Measurements from ENCODE around the gene OR2AE1. TPM values are rescaled to one million over a fixed set of nuclear protein-coding genes. Genes with fewer than 3 reads are reported as not detected.

OR2AE1 gene
- polyA plus RNA-seq, 3 donors, result not detected

DNA sequence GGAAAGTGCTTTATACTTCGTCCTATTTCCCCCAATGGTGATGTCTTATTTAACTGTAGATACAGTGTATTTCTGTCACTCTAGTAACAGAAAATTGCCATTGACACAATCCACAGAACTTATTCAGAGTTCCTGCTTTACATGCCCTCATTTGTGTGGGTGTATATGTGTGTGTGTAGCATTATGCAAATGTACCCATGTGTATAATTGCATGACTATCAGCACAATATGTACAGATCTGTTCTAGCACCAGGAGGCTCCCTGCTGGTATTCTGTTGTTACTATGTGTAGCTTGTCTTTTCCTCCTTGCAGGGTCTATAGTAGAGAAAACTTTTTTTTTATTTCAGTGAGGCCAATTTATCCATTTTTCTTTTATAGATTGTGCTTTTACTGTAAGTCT is 32.5 kb downstream of the OR2AE1 start:
- no peak overlapping the region for H3K4me3 ChIP-seq (replicated peaks in 1 of 3; ENCODE audit: low read depth in 2 of 3, low read length in 3 of 3)
- no peak for DNase-seq
- no peaks in the 10 kb centered on the region for H3K4me1 Mint-ChIP-seq
- intact Hi-C loops (cut with micrococcal nuclease), result no loop called here
- H3K27ac Mint-ChIP-seq, result no peak overlapping the region
- no peak overlapping the region for H3K4me2 ChIP-seq (replicated peaks; ENCODE audit: extremely low read depth, low read length, poor library complexity, severe bottlenecking)
- H4K20me1 ChIP-seq (ENCODE audit: insufficient read depth, low read length), result no peaks in the 10 kb centered on the region
- H3K79me2 ChIP-seq (ENCODE audit: insufficient read depth, low read length), result no peaks in the 10 kb centered on the region
- WGBS (ENCODE audit: insufficient coverage), result no CpG with 5 or more reads among the region's 1 CpG
- no peaks in the 10 kb centered on the region for H3K9me3 ChIP-seq (replicated peaks in 1 of 2; ENCODE audit: control insufficient read depth in 1 of 2, insufficient read depth in 1 of 2, low read length in 2 of 2)
- H3K4me3 Mint-ChIP-seq, result no peak overlapping the region
- peaks cover 0 to 7% (median 5%) of the 10 kb centered on the region in 3 donors for H3K27me3 Mint-ChIP-seq (ENCODE audit: low read depth in 3 of 3)
- no peaks in the 10 kb centered on the region for H3K27me3 ChIP-seq (ENCODE audit: control insufficient read depth in 2 of 2, insufficient read depth in 2 of 2, low read length in 2 of 2)
- H3K36me3 Mint-ChIP-seq, result no peaks in the 10 kb centered on the region
- H3K9me3 Mint-ChIP-seq, result peaks cover 0 to 2% (median 0%) of the 10 kb centered on the region in 7 donors
- H3K9ac ChIP-seq (ENCODE audit: insufficient read depth, low read length, poor library complexity, severe bottlenecking), result no peak overlapping the region
- no peak overlapping the region for H3K27ac ChIP-seq (ENCODE audit: low read depth in 1 of 2, low read length in 2 of 2)
- H3K36me3 ChIP-seq (replicated peaks in 1 of 2; ENCODE audit: control insufficient read depth in 1 of 2, insufficient read depth in 2 of 2, low read length in 2 of 2), result no peaks in the 10 kb centered on the region
- no peaks in the 10 kb centered on the region for H3K4me1 ChIP-seq (ENCODE audit: control insufficient read depth in 1 of 2, insufficient read depth in 2 of 2, low read length in 2 of 2)
- no peak overlapping the region for H2AFZ ChIP-seq (ENCODE audit: insufficient read depth, low read depth, low read length, poor library complexity, severe bottlenecking)
- TF ChIP-seq, protein P1, sequence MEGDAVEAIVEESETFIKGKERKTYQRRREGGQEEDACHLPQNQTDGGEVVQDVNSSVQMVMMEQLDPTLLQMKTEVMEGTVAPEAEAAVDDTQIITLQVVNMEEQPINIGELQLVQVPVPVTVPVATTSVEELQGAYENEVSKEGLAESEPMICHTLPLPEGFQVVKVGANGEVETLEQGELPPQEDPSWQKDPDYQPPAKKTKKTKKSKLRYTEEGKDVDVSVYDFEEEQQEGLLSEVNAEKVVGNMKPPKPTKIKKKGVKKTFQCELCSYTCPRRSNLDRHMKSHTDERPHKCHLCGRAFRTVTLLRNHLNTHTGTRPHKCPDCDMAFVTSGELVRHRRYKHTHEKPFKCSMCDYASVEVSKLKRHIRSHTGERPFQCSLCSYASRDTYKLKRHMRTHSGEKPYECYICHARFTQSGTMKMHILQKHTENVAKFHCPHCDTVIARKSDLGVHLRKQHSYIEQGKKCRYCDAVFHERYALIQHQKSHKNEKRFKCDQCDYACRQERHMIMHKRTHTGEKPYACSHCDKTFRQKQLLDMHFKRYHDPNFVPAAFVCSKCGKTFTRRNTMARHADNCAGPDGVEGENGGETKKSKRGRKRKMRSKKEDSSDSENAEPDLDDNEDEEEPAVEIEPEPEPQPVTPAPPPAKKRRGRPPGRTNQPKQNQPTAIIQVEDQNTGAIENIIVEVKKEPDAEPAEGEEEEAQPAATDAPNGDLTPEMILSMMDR (IDR thresholded peaks at IDR 0.05), result no peak

DNA sequence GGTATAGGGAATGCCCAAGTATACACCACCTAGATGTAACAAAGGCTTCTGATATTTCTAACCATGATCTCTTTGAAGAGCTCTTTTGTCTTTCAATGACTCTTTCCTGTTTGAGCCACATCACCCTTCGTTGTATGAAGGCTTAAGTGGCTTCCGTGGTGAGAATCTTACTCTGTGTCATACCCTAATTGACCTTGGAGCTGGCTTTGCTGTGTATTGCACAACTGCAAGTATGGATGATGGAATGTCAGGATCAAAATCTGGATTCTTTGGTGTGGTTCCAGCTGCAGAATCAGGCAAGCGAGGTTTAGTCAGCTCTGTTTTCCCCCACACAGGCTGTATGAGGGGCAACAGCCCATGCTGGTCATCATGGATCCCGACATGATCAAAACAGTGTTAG is 33.0 kb downstream of the OR2AE1 start:
- TF ChIP-seq, protein P1 (IDR thresholded peaks at IDR 0.05), result no peak
- H4K20me1 ChIP-seq (ENCODE audit: insufficient read depth, low read length), result no peaks in the 10 kb centered on the region
- Mint-ChIP-seq H3K4me1 (no peaks in the 10 kb centered on the region), H3K4me3 (no peak overlapping the region), H3K36me3 (no peaks in the 10 kb centered on the region), H3K27ac (no peak overlapping the region), H3K9me3 (peaks cover 0 to 2% (median 0%) of the 10 kb centered on the region in 7 donors), H3K27me3 (ENCODE audit: low read depth in 3 of 3) (peaks cover 0 to 7% (median 5%) of the 10 kb centered on the region in 3 donors)
- H3K9me3 ChIP-seq (replicated peaks in 1 of 2; ENCODE audit: control insufficient read depth in 1 of 2, insufficient read depth in 1 of 2, low read length in 2 of 2), result no peaks in the 10 kb centered on the region
- no peak overlapping the region for H3K9ac ChIP-seq (ENCODE audit: insufficient read depth, low read length, poor library complexity, severe bottlenecking)
- DNase-seq, result no peak
- no peaks in the 10 kb centered on the region for H3K79me2 ChIP-seq (ENCODE audit: insufficient read depth, low read length)
- WGBS (ENCODE audit: insufficient coverage), result 83% methylated on average over 2 of the region's 4 CpGs
- H3K4me1 ChIP-seq (ENCODE audit: control insufficient read depth in 1 of 2, insufficient read depth in 2 of 2, low read length in 2 of 2), result no peaks in the 10 kb centered on the region
- no peak overlapping the region for H3K27ac ChIP-seq (ENCODE audit: low read depth in 1 of 2, low read length in 2 of 2)
- H3K4me3 ChIP-seq (replicated peaks in 1 of 3; ENCODE audit: low read depth in 2 of 3, low read length in 3 of 3), result no peak overlapping the region
- no peaks in the 10 kb centered on the region for H3K27me3 ChIP-seq (ENCODE audit: control insufficient read depth in 2 of 2, insufficient read depth in 2 of 2, low read length in 2 of 2)
- intact Hi-C loops (cut with micrococcal nuclease), result no loop called here
- H2AFZ ChIP-seq (ENCODE audit: insufficient read depth, low read depth, low read length, poor library complexity, severe bottlenecking), result no peak overlapping the region
- no peaks in the 10 kb centered on the region for H3K36me3 ChIP-seq (replicated peaks in 1 of 2; ENCODE audit: control insufficient read depth in 1 of 2, insufficient read depth in 2 of 2, low read length in 2 of 2)
- H3K4me2 ChIP-seq (replicated peaks; ENCODE audit: extremely low read depth, low read length, poor library complexity, severe bottlenecking), result no peak overlapping the region

Measured in CD14-positive monocyte (primary cell).